NK-92 (cell line): Measurements from ENCODE around the gene TMEM150A.
"Not testable (repeated sequence)": the region's sequence is repeated elsewhere in the genome, so short reads cannot be mapped to it uniquely, and the experiment has no call there.

Source experiments
- DNase-seq: peaks from one replicate; lab custom pipeline; 2025; ENCODE audit not compliant: unreplicated experiment; lab: John Stamatoyannopoulos, UW

Gene TMEM150A

GRCh38 chr2:85594715-85595300 is 7.7 kb downstream of the TMEM150A start:
- DNase-seq, result no peak

- DNase-seq, result no peak
These were observed 9.5 kb downstream of the TMEM150A start for GRCh38 chr2:85593023-85593422.

GRCh38 chr2:85592299-85592698 is 10.2 kb downstream of the TMEM150A start:
- DNase-seq, result not testable (repeated sequence)

GRCh38 chr2:85591563-85591962 is 10.9 kb downstream of the TMEM150A start:
- no peak for DNase-seq

- DNase-seq, result no peak
These were observed 11.5 kb downstream of the TMEM150A start for GRCh38 chr2:85590950-85591349.

- no peak for DNase-seq
These were observed 12.3 kb downstream of the TMEM150A start for GRCh38 chr2:85589982-85590791.

GRCh38 chr2:85589181-85589580 is 13.3 kb downstream of the TMEM150A start:
- no peak for DNase-seq

- no peak for DNase-seq
These were observed 13.9 kb downstream of the TMEM150A start for GRCh38 chr2:85588645-85589044.

- no peak for DNase-seq
These were observed 14.3 kb downstream of the TMEM150A start for GRCh38 chr2:85588236-85588635.

- DNase-seq, result no peak
These were observed 16.8 kb downstream of the TMEM150A start for GRCh38 chr2:85585781-85586105.

GRCh38 chr2:85584857-85585780 is 17.4 kb downstream of the TMEM150A start:
- no peak for DNase-seq

GRCh38 chr2:85584354-85584856 is 18.1 kb downstream of the TMEM150A start, which contains the start of gene VAMP5:
TSS of gene VAMP5 (plus strand) at chr2:85584431. CDS start at chr2:85584491, 60 bp downstream.
- no peak for DNase-seq

GRCh38 chr2:85583667-85584353 is 18.7 kb downstream of the TMEM150A start:
- no peak for DNase-seq

- DNase-seq, result no peak
These were observed 20.0 kb downstream of the TMEM150A start for GRCh38 chr2:85582492-85582891.

GRCh38 chr2:85580206-85580605 is 22.3 kb downstream of the TMEM150A start:
- DNase-seq, result no peak

GRCh38 chr2:85579266-85579935 is 23.1 kb downstream of the TMEM150A start:
- DNase-seq, result no peak

- no peak for DNase-seq
These were observed 24.0 kb downstream of the TMEM150A start for GRCh38 chr2:85578243-85579180.

GRCh38 chr2:85577386-85578242 is 24.9 kb downstream of the TMEM150A start, which contains the start of gene VAMP8:
TSS of gene VAMP8 (plus strand) at chr2:85577586. CDS start at chr2:85577647, 61 bp downstream.
- no peak for DNase-seq
